ENCODE data around the gene ERC1. TPM values are rescaled to one million over a fixed set of nuclear protein-coding genes. Genes with fewer than 3 reads are reported as not detected.

ERC1 gene
- total RNA-seq, 1 donor from 2014 or later: 79.5 TPM

- DNase-seq (ENCODE audit: extremely low spot score, unreplicated experiment): no peak
- Mint-ChIP-seq H3K36me3 (ENCODE audit: unreplicated experiment) (peaks cover 20% of the 10 kb centered on the region), H3K4me3 (ENCODE audit: unreplicated experiment) (no peak overlapping the region), H3K9me3 (ENCODE audit: unreplicated experiment) (peaks cover 21% of the 10 kb centered on the region), H3K27ac (ENCODE audit: unreplicated experiment) (no peak overlapping the region), H3K4me1 (ENCODE audit: unreplicated experiment) (peaks cover 19% of the 10 kb centered on the region), H3K27me3 (ENCODE audit: unreplicated experiment) (no peaks in the 10 kb centered on the region)
- TF ChIP-seq, protein P1, sequence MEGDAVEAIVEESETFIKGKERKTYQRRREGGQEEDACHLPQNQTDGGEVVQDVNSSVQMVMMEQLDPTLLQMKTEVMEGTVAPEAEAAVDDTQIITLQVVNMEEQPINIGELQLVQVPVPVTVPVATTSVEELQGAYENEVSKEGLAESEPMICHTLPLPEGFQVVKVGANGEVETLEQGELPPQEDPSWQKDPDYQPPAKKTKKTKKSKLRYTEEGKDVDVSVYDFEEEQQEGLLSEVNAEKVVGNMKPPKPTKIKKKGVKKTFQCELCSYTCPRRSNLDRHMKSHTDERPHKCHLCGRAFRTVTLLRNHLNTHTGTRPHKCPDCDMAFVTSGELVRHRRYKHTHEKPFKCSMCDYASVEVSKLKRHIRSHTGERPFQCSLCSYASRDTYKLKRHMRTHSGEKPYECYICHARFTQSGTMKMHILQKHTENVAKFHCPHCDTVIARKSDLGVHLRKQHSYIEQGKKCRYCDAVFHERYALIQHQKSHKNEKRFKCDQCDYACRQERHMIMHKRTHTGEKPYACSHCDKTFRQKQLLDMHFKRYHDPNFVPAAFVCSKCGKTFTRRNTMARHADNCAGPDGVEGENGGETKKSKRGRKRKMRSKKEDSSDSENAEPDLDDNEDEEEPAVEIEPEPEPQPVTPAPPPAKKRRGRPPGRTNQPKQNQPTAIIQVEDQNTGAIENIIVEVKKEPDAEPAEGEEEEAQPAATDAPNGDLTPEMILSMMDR (IDR thresholded peaks at IDR 0.05): no peak
Observed at GRCh38 chr12:1056390-1056789, 65.4 kb downstream of the ERC1 start.

DNA sequence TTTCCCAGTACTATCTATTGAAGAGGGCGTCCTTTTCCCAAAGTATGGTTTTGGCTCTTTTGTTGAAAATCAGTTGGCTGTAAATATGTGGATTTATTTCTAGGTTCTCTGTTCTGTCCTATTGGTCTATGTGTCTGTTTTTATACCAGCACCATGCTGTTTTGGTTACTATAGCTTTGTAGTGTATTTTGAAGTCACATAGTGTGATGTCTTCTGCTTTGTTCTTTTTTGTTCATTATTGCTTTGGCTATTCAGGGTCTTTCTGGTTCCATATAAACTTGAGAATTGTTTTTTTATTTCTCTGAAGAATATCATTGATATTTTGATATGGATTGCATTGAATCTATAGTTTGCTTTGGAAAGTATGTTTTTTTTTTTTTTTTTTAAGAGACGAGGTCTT, 67.4 kb downstream of the ERC1 start:
- Mint-ChIP-seq H3K4me3 (ENCODE audit: unreplicated experiment) (no peak overlapping the region), H3K27ac (ENCODE audit: unreplicated experiment) (no peak overlapping the region), H3K27me3 (ENCODE audit: unreplicated experiment) (no peaks in the 10 kb centered on the region), H3K9me3 (ENCODE audit: unreplicated experiment) (peaks cover 25% of the 10 kb centered on the region), H3K4me1 (ENCODE audit: unreplicated experiment) (peaks cover 18% of the 10 kb centered on the region), H3K36me3 (ENCODE audit: unreplicated experiment) (peaks cover 27% of the 10 kb centered on the region)
- TF ChIP-seq, protein P1 (IDR thresholded peaks at IDR 0.05): no peak
- no peak for DNase-seq (ENCODE audit: extremely low spot score, unreplicated experiment)

DNA sequence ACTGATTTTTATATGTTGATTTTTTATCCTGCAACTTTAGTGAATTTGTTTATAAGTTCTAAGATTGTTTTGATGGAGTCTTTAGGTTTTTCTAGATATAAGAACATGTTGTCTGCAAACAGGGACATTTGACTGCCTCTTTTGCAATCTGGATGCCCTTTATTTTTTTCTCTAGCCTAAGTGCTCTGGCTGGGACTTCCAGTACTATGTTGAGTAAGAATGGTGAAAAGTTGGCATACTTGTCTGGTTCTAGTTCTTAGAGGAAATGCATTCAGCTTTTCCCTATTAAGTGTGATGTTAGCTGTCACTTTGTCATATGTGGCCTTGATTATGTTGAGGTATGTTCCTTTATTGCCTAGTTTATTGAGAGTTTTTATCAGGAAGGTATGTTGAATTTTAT, 68.1 kb downstream of the ERC1 start:
- H3K27me3 Mint-ChIP-seq (ENCODE audit: unreplicated experiment): no peaks in the 10 kb centered on the region
- no peak overlapping the region for H3K27ac Mint-ChIP-seq (ENCODE audit: unreplicated experiment)
- peaks cover 31% of the 10 kb centered on the region for H3K9me3 Mint-ChIP-seq (ENCODE audit: unreplicated experiment)
- peaks cover 12% of the 10 kb centered on the region for H3K4me1 Mint-ChIP-seq (ENCODE audit: unreplicated experiment)
- peaks cover 34% of the 10 kb centered on the region for H3K36me3 Mint-ChIP-seq (ENCODE audit: unreplicated experiment)
- DNase-seq (ENCODE audit: extremely low spot score, unreplicated experiment): no peak
- H3K4me3 Mint-ChIP-seq (ENCODE audit: unreplicated experiment): no peak overlapping the region
- TF ChIP-seq, protein P1 (IDR thresholded peaks at IDR 0.05): no peak

- peaks cover 20% of the 10 kb centered on the region for H3K9me3 Mint-ChIP-seq (ENCODE audit: unreplicated experiment)
- no peaks in the 10 kb centered on the region for H3K27me3 Mint-ChIP-seq (ENCODE audit: unreplicated experiment)
- H3K4me3 Mint-ChIP-seq (ENCODE audit: unreplicated experiment): no peak overlapping the region
- no peak overlapping the region for H3K27ac Mint-ChIP-seq (ENCODE audit: unreplicated experiment)
- H3K4me1 Mint-ChIP-seq (ENCODE audit: unreplicated experiment): peaks cover 8% of the 10 kb centered on the region
- TF ChIP-seq, protein P1 (IDR thresholded peaks at IDR 0.05): no peak
- DNase-seq (ENCODE audit: extremely low spot score, unreplicated experiment): no peak
- peaks cover 29% of the 10 kb centered on the region for H3K36me3 Mint-ChIP-seq (ENCODE audit: unreplicated experiment)
Observed at GRCh38 chr12:1063852-1064251, 72.8 kb downstream of the ERC1 start.

GRCh38 chr12:1064317-1064716, 73.3 kb downstream of the ERC1 start:
- DNase-seq (ENCODE audit: extremely low spot score, unreplicated experiment): no peak
- Mint-ChIP-seq H3K36me3 (ENCODE audit: unreplicated experiment) (peaks cover 25% of the 10 kb centered on the region), H3K27ac (ENCODE audit: unreplicated experiment) (no peak overlapping the region), H3K4me1 (ENCODE audit: unreplicated experiment) (peaks cover 8% of the 10 kb centered on the region), H3K4me3 (ENCODE audit: unreplicated experiment) (no peak overlapping the region), H3K9me3 (ENCODE audit: unreplicated experiment) (peaks cover 16% of the 10 kb centered on the region), H3K27me3 (ENCODE audit: unreplicated experiment) (no peaks in the 10 kb centered on the region)
- TF ChIP-seq, protein P1 (IDR thresholded peaks at IDR 0.05): no peak
